ENCODE data around the gene AVEN. TPM values are rescaled to one million over a fixed set of nuclear protein-coding genes. Genes with fewer than 3 reads are reported as not detected.

The AVEN gene
- total and polyA plus RNA-seq, 2 of the 4 experiments (the other 2 are of a cell fraction) = 9.1 to 17.6 TPM

GRCh38 chr15:34038023-34038870 lies 757 bp downstream of the AVEN start (continued):
- TF ChIP-seq ELK1 (IDR thresholded peaks at IDR 0.05; ENCODE audit: borderline replicate concordance, low read depth, low read length) (no peak), BHLHE40 (IDR thresholded peaks at IDR 0.05; ENCODE audit: low read depth, low read length) (no peak), RFX5 (IDR thresholded peaks at IDR 0.05; ENCODE audit: low read depth, low read length) (no peak)

Data from IMR-90 (cell line).